GM23248 (cell line): Measurements from ENCODE around the gene ZNF438.

Experiments
- EZH2 ChIP-seq: fragments of 200-600 bp; sonication (generic); IDR thresholded peaks from 2 replicates; pipeline ENCODE4 v1.6.1; 2018; ENCODE audit warnings: antibody characterized with exemption, mild to moderate bottlenecking; ENCODE audit not compliant: insufficient read depth, poor library complexity, severe bottlenecking
- EZH2phosphoT487 ChIP-seq: fragments of 200-600 bp; sonication (generic); IDR thresholded peaks from 2 replicates; pipeline ENCODE4 v1.6.1; 2018; ENCODE audit warnings: antibody characterized with exemption, moderate library complexity, mild to moderate bottlenecking, low read depth; ENCODE audit not compliant: insufficient read depth

DNA sequence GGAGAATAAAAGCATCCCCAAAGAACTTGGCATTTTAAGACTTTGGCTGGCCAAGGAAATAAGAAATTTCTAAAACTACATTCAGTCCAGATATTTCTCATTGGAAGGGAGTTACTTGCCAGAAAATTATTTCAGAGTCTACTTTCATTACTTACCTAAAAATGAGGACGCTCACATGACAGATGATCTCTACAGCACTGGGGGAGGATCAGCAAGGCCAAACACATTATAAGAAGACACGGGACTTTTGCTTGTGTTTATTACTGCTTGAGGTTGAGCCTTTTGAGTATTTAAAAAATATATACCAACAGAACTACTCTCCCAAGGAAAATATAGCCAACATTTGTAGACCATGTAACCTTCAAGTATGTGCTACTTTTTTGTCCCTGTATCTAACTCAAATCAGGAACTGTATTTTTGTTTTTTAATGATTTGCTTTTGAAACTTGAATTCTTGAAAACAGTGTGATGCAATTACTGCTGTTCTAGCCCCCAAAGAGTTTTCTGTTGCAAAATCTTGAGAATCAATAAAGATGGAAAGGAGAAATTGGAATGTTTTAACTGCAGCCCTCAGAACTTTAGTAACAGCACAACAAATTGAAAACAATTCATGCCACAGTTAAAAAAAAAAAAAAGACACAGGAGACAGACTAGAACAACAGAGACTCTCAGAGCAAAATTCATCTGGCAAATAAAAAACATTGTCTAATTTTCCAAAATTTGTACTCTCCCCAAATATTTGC lies 128.1 kb downstream of the ZNF438 start:
- no peak for TF ChIP-seq EZH2phosphoT487
- no peak for TF ChIP-seq EZH2
